ENCODE data around the gene LEKR1.

Gene LEKR1

GRCh38 chr3:157043771-157044170, 217.6 kb downstream of the LEKR1 start:
- no peak for DNase-seq
- intact Hi-C loops (cut with DNase I), result no loop called here

GRCh38 chr3:157045238-157045850, 219.2 kb downstream of the LEKR1 start:
- intact Hi-C loops (cut with DNase I), result no loop called here
- DNase-seq, result no peak

- no peak for DNase-seq
- intact Hi-C loops (cut with DNase I), result no loop called here
These were observed 220.4 kb downstream of the LEKR1 start for GRCh38 chr3:157046520-157046919.

- no peak for DNase-seq
- intact Hi-C loops (cut with DNase I), result no loop called here
These were observed 224.9 kb downstream of the LEKR1 start for GRCh38 chr3:157051055-157051454.

- intact Hi-C loops (cut with DNase I), result no loop called here
- DNase-seq, result no peak
These were observed 225.4 kb downstream of the LEKR1 start for GRCh38 chr3:157051591-157051990.

GRCh38 chr3:157056035-157056434, 229.9 kb downstream of the LEKR1 start:
- intact Hi-C loops (cut with DNase I), result no loop called here
- no peak for DNase-seq

GRCh38 chr3:157058392-157059071, 232.4 kb downstream of the LEKR1 start:
- intact Hi-C loops (cut with DNase I), result no loop called here

GRCh38 chr3:157059181-157059580, 233.0 kb downstream of the LEKR1 start:
- no peak for DNase-seq
- intact Hi-C loops (cut with DNase I), result no loop called here

More at GRCh38 chr3:157058392-157059071, 232.4 kb downstream of the LEKR1 start:
- no peak for DNase-seq

GRCh38 chr3:157059661-157060060, 233.5 kb downstream of the LEKR1 start:
- intact Hi-C loops (cut with DNase I), result no loop called here
- no peak for DNase-seq

GRCh38 chr3:157061265-157061664, 235.1 kb downstream of the LEKR1 start:
- DNase-seq, result no peak
- intact Hi-C loops (cut with DNase I), result no loop called here

GRCh38 chr3:157063469-157063868, 237.3 kb downstream of the LEKR1 start:
- intact Hi-C loops (cut with DNase I), result no loop called here

GRCh38 chr3:157063926-157064325, 237.8 kb downstream of the LEKR1 start:
- intact Hi-C loops (cut with DNase I), result no loop called here
- DNase-seq, result no peak

More at GRCh38 chr3:157063469-157063868, 237.3 kb downstream of the LEKR1 start:
- DNase-seq, result no peak

- DNase-seq, result no peak
- intact Hi-C loops (cut with DNase I), result no loop called here
These were observed 238.2 kb downstream of the LEKR1 start for GRCh38 chr3:157064402-157064801.

- no peak for DNase-seq
- intact Hi-C loops (cut with DNase I), result no loop called here
These were observed 239.0 kb downstream of the LEKR1 start for GRCh38 chr3:157065201-157065600.

GRCh38 chr3:157066335-157067098, 240.4 kb downstream of the LEKR1 start:
- DNase-seq, result peak in 1 of 10 donors; percentile 56
- intact Hi-C loops (cut with DNase I), result no loop called here

GRCh38 chr3:157067114-157067513, 241.0 kb downstream of the LEKR1 start:
- intact Hi-C loops (cut with DNase I), result no loop called here
- no peak for DNase-seq

GRCh38 chr3:157069406-157069805, 243.3 kb downstream of the LEKR1 start:
- no peak for DNase-seq
- intact Hi-C loops (cut with DNase I), result no loop called here

- DNase-seq, result no peak
- intact Hi-C loops (cut with DNase I), result no loop called here
These were observed 243.9 kb downstream of the LEKR1 start for GRCh38 chr3:157069846-157070677.

GRCh38 chr3:157070678-157070999, 244.5 kb downstream of the LEKR1 start:
- intact Hi-C loops (cut with DNase I), result no loop called here
- DNase-seq, result no peak

- no peak for DNase-seq
- intact Hi-C loops (cut with DNase I), result no loop called here
These were observed 245.8 kb downstream of the LEKR1 start for GRCh38 chr3:157071744-157072525.

Measured in posterior cingulate gyrus (tissue), 11 donors.